ENCODE results near the gene DPP8.

DNA sequence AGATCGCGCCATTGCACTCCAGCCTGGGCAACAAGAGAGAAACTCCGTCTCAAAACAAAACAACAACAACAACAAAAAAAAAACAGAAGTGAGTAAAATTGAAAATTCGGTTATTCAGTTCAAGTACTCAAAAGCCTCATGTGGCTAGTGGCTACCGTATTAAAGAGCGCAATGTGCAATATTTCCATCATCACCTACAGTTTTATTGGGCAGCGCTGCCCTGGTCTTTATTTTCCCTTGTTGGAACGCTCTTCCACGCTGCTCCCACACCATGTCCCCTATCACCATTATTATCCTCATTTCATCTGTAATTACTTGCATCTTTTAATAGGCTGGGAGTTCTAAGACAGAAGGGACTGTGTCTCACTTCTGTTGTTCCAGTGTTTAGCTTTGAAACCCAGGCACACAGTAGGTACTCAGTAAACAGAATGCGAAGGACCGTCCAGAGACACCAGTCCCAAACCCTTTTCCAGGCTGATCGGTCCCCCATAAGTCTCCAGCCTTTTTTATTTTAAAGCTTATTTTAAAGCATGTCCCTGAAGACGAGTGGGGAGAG lies 12.4 kb upstream of the DPP8 start:
- no peak for TF ChIP-seq EZH2 (IDR thresholded peaks at IDR 0.05; ENCODE audit: borderline replicate concordance, insufficient read depth, low read depth, low read length, poor library complexity, severe bottlenecking)
- TF ChIP-seq, protein P1, sequence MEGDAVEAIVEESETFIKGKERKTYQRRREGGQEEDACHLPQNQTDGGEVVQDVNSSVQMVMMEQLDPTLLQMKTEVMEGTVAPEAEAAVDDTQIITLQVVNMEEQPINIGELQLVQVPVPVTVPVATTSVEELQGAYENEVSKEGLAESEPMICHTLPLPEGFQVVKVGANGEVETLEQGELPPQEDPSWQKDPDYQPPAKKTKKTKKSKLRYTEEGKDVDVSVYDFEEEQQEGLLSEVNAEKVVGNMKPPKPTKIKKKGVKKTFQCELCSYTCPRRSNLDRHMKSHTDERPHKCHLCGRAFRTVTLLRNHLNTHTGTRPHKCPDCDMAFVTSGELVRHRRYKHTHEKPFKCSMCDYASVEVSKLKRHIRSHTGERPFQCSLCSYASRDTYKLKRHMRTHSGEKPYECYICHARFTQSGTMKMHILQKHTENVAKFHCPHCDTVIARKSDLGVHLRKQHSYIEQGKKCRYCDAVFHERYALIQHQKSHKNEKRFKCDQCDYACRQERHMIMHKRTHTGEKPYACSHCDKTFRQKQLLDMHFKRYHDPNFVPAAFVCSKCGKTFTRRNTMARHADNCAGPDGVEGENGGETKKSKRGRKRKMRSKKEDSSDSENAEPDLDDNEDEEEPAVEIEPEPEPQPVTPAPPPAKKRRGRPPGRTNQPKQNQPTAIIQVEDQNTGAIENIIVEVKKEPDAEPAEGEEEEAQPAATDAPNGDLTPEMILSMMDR (IDR thresholded peaks at IDR 0.05): no peak

Measured in B cell (primary cell).